ENCODE measurements around the gene MTHFD2L. TPM values are rescaled to one million over a fixed set of nuclear protein-coding genes. Genes with fewer than 3 reads are reported as not detected.

The MTHFD2L gene
- total RNA-seq, 1 experiment from 2014 or later = 9.4 TPM

DNA sequence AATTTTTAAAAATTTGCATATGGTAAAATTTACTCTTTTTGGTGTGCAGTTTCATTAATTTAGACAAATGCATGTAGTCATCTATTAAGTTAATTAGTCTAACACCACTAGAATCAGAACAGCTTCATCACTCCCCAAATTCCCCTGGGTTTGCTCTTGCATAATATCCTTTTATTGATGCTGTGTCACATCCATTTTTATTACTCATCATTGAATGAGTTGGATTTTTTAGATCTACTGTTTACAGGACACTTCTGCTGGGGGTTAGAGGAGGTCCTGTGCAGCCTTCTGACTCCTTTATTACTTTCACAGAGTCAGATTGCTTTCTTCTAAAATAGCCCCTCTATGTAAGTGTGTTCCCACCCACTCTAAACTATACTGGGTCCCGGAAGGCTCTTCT is 65.9 kb downstream of the MTHFD2L start:
- ChIA-PET CTCF (no interaction called here), POLR2A (no interaction called here)
- ATAC-seq (no peak), DNase-seq (ENCODE audit: low spot score) (no peak)
- H3K4me1 Mint-ChIP-seq = peaks cover 15% of the 10 kb centered on the region
- TF ChIP-seq, protein P1, sequence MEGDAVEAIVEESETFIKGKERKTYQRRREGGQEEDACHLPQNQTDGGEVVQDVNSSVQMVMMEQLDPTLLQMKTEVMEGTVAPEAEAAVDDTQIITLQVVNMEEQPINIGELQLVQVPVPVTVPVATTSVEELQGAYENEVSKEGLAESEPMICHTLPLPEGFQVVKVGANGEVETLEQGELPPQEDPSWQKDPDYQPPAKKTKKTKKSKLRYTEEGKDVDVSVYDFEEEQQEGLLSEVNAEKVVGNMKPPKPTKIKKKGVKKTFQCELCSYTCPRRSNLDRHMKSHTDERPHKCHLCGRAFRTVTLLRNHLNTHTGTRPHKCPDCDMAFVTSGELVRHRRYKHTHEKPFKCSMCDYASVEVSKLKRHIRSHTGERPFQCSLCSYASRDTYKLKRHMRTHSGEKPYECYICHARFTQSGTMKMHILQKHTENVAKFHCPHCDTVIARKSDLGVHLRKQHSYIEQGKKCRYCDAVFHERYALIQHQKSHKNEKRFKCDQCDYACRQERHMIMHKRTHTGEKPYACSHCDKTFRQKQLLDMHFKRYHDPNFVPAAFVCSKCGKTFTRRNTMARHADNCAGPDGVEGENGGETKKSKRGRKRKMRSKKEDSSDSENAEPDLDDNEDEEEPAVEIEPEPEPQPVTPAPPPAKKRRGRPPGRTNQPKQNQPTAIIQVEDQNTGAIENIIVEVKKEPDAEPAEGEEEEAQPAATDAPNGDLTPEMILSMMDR (IDR thresholded peaks at IDR 0.05) = no peak
- TF ChIP-seq TCF7 (CRISPR knock-in tag; IDR thresholded peaks at IDR 0.05; ENCODE audit: low read depth) (no peak), IRF2 (CRISPR knock-in tag; IDR thresholded peaks at IDR 0.05; ENCODE audit: borderline replicate concordance, low read depth) (no peak), SMAD3 (CRISPR knock-in tag; IDR thresholded peaks at IDR 0.05; ENCODE audit: borderline replicate concordance) (no peak), ZNF317 (CRISPR knock-in tag; IDR thresholded peaks at IDR 0.05; ENCODE audit: borderline replicate concordance, low read depth) (no peak)
- TF ChIP-seq, protein P2, sequence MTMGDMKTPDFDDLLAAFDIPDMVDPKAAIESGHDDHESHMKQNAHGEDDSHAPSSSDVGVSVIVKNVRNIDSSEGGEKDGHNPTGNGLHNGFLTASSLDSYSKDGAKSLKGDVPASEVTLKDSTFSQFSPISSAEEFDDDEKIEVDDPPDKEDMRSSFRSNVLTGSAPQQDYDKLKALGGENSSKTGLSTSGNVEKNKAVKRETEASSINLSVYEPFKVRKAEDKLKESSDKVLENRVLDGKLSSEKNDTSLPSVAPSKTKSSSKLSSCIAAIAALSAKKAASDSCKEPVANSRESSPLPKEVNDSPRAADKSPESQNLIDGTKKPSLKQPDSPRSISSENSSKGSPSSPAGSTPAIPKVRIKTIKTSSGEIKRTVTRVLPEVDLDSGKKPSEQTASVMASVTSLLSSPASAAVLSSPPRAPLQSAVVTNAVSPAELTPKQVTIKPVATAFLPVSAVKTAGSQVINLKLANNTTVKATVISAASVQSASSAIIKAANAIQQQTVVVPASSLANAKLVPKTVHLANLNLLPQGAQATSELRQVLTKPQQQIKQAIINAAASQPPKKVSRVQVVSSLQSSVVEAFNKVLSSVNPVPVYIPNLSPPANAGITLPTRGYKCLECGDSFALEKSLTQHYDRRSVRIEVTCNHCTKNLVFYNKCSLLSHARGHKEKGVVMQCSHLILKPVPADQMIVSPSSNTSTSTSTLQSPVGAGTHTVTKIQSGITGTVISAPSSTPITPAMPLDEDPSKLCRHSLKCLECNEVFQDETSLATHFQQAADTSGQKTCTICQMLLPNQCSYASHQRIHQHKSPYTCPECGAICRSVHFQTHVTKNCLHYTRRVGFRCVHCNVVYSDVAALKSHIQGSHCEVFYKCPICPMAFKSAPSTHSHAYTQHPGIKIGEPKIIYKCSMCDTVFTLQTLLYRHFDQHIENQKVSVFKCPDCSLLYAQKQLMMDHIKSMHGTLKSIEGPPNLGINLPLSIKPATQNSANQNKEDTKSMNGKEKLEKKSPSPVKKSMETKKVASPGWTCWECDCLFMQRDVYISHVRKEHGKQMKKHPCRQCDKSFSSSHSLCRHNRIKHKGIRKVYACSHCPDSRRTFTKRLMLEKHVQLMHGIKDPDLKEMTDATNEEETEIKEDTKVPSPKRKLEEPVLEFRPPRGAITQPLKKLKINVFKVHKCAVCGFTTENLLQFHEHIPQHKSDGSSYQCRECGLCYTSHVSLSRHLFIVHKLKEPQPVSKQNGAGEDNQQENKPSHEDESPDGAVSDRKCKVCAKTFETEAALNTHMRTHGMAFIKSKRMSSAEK (CRISPR knock-in tag; IDR thresholded peaks at IDR 0.05; ENCODE audit: borderline replicate concordance) = no peak
- TF ChIP-seq, protein P3, sequence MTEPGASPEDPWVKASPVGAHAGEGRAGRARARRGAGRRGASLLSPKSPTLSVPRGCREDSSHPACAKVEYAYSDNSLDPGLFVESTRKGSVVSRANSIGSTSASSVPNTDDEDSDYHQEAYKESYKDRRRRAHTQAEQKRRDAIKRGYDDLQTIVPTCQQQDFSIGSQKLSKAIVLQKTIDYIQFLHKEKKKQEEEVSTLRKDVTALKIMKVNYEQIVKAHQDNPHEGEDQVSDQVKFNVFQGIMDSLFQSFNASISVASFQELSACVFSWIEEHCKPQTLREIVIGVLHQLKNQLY (CRISPR knock-in tag; IDR thresholded peaks at IDR 0.05) = no peak
- H3K9me3 Mint-ChIP-seq = peaks cover 5% of the 10 kb centered on the region
- H3K4me3 Mint-ChIP-seq = no peak overlapping the region
- H3K27ac Mint-ChIP-seq = no peak overlapping the region
- H3K27me3 Mint-ChIP-seq (ENCODE audit: low read depth) = no peaks in the 10 kb centered on the region
- no peaks in the 10 kb centered on the region for H3K36me3 Mint-ChIP-seq

DNA sequence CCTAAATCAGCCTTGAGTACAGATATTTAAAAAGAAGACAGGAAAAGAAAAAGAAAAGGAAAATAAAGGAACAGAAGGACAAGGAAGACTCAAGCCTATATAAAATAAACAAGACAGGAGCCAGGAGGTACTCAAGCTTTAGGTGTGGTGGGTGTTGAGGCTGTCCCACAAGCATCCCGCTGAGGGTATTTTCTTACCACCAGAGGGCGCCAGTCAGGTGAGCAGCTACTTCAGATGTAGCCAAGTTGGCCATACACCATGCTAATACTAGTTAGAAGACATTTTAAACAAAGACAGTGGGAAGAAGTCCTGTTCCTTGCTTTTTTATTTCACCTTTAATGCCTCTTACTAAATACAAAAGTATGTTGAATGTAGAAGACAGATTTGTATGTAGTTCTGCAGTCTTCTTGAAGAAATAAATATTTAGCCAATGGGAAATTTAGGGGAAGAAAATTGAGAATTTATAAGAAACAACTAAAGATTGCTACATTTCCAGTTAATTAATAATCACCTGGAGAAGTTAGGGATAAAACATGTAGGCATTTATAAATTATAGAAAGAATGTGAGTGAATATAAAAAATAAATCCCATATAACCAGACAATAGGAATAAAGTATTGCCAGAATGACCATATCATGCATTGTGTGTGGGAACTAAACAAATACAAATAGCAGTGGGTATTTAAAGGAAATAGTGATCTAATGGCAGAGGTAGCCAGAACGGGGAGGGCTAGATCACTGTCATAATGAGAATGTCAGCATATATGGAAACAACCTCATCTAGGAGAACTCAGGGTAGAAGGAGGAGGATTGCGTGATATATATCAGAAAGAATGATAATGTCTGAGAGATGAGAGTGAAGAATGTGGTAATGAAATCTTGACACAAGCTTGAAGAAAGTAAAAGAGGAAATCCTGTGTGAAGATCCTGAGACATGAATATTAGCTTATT is 71.0 kb downstream of the MTHFD2L start:
- POLR2A ChIA-PET = interaction anchor here (0.5 to 0.6 kb wide), 2 partner anchors 78 to 153 kb away, joined by 3 to 10 read pairs; no protein-coding TSS in a partner anchor
- TF ChIP-seq, protein P1 (IDR thresholded peaks at IDR 0.05) = peak; percentile 85
- TF ChIP-seq, protein P2 (CRISPR knock-in tag; IDR thresholded peaks at IDR 0.05; ENCODE audit: borderline replicate concordance) = no peak
- 0 out of 2 replicates have a peak, but pooled peaks have one; percentile 29 for TF ChIP-seq ZNF423 (CRISPR knock-in tag; IDR thresholded peaks at IDR 0.05)
- DNase-seq (ENCODE audit: low spot score) (peak; percentile 88), ATAC-seq (peak; percentile 98)
- Mint-ChIP-seq H3K9me3 (no peaks in the 10 kb centered on the region), H3K4me1 (no peaks in the 10 kb centered on the region), H3K27ac (no peak overlapping the region), H3K4me3 (no peak overlapping the region), H3K27me3 (ENCODE audit: low read depth) (no peaks in the 10 kb centered on the region), H3K36me3 (no peaks in the 10 kb centered on the region)
- CTCF ChIA-PET = interaction anchor here (0.5 to 2.4 kb wide), 45 partner anchors 9 to 1526 kb away, joined by 3 to 26 read pairs (median 4); partner anchors contain the start of genes AREG, CXCL5, CXCL6 and EPGN
